Mesothelial cell of epicardium (in vitro differentiated cells): ENCODE data around the gene DNAAF1. TPM values are rescaled to one million over a fixed set of nuclear protein-coding genes. Genes with fewer than 3 reads are reported as not detected.
"Not testable (repeated sequence)": the region's sequence is repeated elsewhere in the genome, so short reads cannot be mapped to it uniquely, and the experiment has no call there.

Experiments used
- DNase-seq, 2 experiments: peaks; one replicate each; pipeline ENCODE4 v3.0.0; 2021; ENCODE audit warnings: low spot score in 2 of 2; ENCODE audit not compliant: unreplicated experiment in 2 of 2
- H3K27ac Mint-ChIP-seq: 2 replicates; pipeline ENCODE4 v1.8.0; 2021; ENCODE audit warnings: mixed read lengths
- H3K27me3 Mint-ChIP-seq: 2 replicates; pipeline ENCODE4 v1.8.0; 2021; ENCODE audit warnings: low read depth, mixed read lengths
- H3K36me3 Mint-ChIP-seq: 2 replicates; pipeline ENCODE4 v1.8.0; 2021; ENCODE audit warnings: mixed read lengths
- H3K4me1 Mint-ChIP-seq: 2 replicates; pipeline ENCODE4 v1.8.0; 2021; ENCODE audit warnings: mixed read lengths
- H3K4me3 Mint-ChIP-seq: 2 replicates; pipeline ENCODE4 v1.8.0; 2021; ENCODE audit warnings: mild to moderate bottlenecking, moderate library complexity, mixed read lengths
- H3K9me3 Mint-ChIP-seq: 2 replicates; pipeline ENCODE4 v1.8.0; 2021; ENCODE audit warnings: mixed read lengths
- CTCF ChIP-seq: fragments of 200-600 bp; sonication (generic); IDR thresholded peaks from one replicate; pipeline ENCODE4 v1.5.0; 2021; ENCODE audit warnings: antibody characterized with exemption; ENCODE audit not compliant: unreplicated experiment
- total RNA-seq: library from RNA; stranded (reverse); gene quantifications from 3 replicates; pipeline ENCODE4 v1.2.1, GENCODE V29; 2021

DNAAF1 gene
- total RNA-seq, 1 donor from 2014 or later: 0.47 TPM

DNA sequence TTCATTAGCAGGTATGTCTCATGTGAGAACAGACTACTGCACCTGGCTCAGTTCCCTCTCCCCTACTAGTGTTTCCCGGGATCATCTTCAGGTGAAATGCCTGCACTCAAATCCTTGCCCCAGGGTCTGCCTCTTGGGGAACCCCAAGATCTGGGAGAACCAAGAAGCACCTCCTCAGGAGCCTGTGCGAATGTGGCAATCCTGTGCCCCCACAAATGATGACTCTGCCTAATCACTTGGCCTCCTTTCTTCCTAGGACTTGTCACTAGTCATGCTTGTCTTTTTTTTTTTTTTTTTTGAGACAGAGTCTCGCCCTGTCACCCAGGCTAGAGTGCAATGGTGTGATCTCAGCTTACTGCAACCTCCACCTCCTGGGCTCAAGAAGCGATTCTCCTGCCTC is 67.5 kb downstream of the DNAAF1 start:
- no peak for DNase-seq
- H3K27ac Mint-ChIP-seq: no peak overlapping the region
- H3K4me3 Mint-ChIP-seq: no peak overlapping the region
- no peaks in the 10 kb centered on the region for H3K36me3 Mint-ChIP-seq
- H3K4me1 Mint-ChIP-seq: peaks cover 2% of the 10 kb centered on the region
- H3K9me3 Mint-ChIP-seq: peaks cover 4% of the 10 kb centered on the region
- H3K27me3 Mint-ChIP-seq: no peaks in the 10 kb centered on the region
- TF ChIP-seq CTCF: no peak

GRCh38 chr16:84214451-84215066 is 69.5 kb downstream of the DNAAF1 start:
- H3K27ac Mint-ChIP-seq: no peak overlapping the region

GRCh38 chr16:84215531-84215930 is 70.4 kb downstream of the DNAAF1 start:
- Mint-ChIP-seq H3K9me3 (no peaks in the 10 kb centered on the region), H3K27me3 (no peaks in the 10 kb centered on the region), H3K4me3 (no peak overlapping the region), H3K27ac (no peak overlapping the region), H3K4me1 (peaks cover 7% of the 10 kb centered on the region), H3K36me3 (no peaks in the 10 kb centered on the region)
- no peak for DNase-seq
- TF ChIP-seq CTCF: no peak

More at GRCh38 chr16:84214451-84215066, 69.5 kb downstream of the DNAAF1 start:
- peaks cover 4% of the 10 kb centered on the region for H3K9me3 Mint-ChIP-seq
- H3K4me1 Mint-ChIP-seq: peaks cover 7% of the 10 kb centered on the region
- no peak overlapping the region for H3K4me3 Mint-ChIP-seq
- H3K36me3 Mint-ChIP-seq: no peaks in the 10 kb centered on the region
- DNase-seq: no peak
- no peak for TF ChIP-seq CTCF
- H3K27me3 Mint-ChIP-seq: no peaks in the 10 kb centered on the region

DNA sequence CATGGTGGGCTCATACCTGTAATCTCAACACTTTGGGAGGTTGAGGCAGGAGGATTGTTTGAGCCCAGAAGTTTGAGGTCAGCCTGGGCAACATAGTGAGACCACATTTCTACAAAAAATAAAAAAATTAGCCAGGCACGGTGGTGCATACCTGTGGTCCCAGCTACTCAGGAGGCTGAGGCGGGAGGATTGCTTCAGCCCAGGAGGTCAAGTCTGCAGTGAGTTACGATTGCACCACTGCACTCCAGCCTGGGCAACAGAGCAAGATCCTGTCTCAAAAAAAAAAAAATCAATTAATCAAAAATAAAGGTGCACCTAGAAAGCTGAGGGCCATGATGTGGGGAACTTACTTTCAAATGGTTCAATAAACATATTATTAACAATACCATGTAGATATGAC is 71.0 kb downstream of the DNAAF1 start:
- not testable (repeated sequence) for H3K9me3 Mint-ChIP-seq, DNase-seq, H3K4me1 Mint-ChIP-seq, H3K4me3 Mint-ChIP-seq, H3K36me3 Mint-ChIP-seq, H3K27me3 Mint-ChIP-seq, H3K27ac Mint-ChIP-seq

DNA sequence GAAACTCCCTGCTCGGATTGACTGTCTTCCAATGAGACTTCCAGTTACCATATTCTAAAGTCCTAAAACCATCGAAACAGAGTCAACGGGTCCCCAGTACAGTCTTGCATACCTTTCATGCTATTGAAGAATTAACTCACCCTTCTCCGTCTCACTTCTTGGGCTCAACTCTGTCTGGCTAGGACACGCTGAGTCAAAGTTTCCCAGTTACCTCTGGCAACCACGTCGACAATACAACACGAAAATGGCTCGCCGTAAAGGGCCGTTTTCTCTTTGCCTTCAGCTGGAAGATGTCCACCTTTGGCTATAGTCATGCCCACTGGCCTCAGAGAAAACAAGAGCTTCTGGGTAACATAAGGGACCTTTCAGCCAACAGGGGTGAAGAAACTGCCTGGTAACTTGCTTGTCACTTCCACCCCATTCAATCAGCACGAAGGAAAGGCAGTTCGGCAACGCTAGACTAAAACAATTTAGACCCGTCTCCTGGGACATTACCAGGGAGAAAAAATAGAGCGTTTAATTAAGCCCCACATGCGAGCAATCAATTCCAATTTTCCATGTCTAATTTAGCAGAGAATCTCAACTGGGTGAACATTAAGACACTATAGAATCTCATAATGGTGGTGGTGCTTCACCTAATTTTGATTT is 73.2 kb downstream of the DNAAF1 start:
- H3K36me3 Mint-ChIP-seq: no peaks in the 10 kb centered on the region
- no peak for TF ChIP-seq CTCF
- no peaks in the 10 kb centered on the region for H3K9me3 Mint-ChIP-seq
- no peak for DNase-seq
- H3K4me1 Mint-ChIP-seq: peaks cover 6% of the 10 kb centered on the region
- H3K4me3 Mint-ChIP-seq: no peak overlapping the region
- H3K27ac Mint-ChIP-seq: no peak overlapping the region
- no peaks in the 10 kb centered on the region for H3K27me3 Mint-ChIP-seq

DNA sequence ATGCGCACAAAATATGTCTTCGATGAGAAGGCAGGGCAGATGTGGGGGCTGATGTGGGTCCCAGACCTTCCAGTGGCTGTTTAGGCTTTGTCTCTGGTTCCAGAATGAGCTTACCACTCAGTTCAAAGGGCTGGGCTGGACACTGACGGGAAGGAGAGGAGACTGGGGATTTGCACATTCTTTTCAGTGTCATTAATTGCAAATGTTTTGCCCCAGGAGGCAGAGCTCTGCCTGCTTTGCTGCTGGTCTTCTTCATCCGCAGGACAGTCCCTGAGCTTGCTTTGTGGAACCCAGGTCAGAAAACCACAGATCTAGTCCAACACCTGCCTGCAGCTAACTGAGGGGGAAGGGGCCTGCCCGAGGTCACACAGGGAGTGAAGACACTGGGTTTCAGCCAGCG is 73.8 kb downstream of the DNAAF1 start:
- Mint-ChIP-seq H3K36me3 (no peaks in the 10 kb centered on the region), H3K27me3 (no peaks in the 10 kb centered on the region), H3K9me3 (no peaks in the 10 kb centered on the region), H3K4me1 (peaks cover 6% of the 10 kb centered on the region), H3K27ac (no peak overlapping the region), H3K4me3 (no peak overlapping the region)
- no peak for DNase-seq
- no peak for TF ChIP-seq CTCF
